Smooth muscle cell of the brain vasculature (primary cell): Measurements from ENCODE around the gene SCUBE3.
A peak's percentile ranks its signal among the peaks of the same experiment; 100 is the strongest.

Experiments used
- DNase-seq: peaks from one replicate; pipeline ENCODE4 v3.0.0-alpha.2; 2012; ENCODE audit warnings: low read depth, low spot score

Gene SCUBE3

DNA sequence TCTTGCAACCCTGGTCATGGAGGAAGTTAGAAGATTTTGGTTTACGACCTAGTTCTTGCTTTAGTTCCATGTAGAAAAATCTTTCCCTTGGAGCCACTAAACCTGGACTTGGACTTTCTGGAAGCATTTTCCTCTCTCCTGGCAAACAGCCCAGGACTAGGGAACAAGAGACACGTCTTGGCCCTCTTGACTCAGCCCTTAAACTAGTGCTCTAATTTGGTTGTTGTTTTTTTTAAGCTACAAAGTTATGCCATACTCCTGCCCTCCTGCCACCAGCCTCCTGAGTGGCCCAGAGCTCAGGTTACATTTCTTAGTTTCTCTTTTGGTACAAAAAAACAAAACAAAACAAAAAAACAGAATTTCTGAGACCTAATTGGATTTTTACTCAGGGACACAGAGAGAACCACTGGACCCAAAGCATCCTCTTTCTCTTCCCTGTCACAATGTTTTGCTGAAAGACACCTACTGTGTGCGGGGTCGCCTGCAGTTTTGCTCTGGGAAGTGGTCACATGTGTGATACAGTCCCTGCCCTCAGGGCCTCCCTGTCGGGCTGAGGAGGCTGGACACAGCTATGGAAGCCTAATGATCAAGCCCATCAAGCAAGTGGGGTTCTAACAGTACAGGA is 32.3 kb upstream of the SCUBE3 start:
- peak; percentile 70 for DNase-seq

DNA sequence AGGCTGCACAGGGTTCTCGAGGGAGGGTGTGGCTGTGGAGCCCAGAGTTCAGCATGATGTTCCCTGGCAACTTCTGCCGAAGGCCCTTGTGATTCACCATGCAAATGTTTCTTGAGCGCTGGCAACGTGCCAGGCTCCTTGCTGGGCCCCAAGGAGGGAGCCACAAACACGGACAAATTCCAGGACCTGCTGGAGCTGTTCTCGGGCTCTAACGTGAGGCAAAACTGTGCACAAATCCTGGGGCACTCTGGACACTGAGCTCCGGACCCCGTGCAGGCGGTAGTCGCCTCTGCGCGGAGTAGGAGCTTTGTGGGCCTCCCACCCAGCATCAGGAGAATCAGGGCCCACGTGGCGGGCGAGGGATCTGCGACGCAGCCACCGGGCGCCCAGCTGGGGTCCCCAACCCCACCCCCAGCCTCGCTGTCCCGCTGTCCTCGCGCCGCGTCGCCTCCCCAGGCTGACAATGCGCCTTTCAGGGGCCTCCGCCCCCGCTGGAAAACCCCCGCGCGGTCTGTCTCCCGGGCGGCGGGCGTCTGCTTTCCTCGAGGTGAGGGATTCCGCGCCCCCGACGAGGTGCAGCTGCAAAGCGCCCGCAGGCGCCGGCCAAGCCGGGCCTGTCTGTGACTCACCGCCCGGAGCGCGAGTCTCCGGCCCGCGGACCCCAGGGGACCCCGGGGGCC is 31.7 kb upstream of the SCUBE3 start:
- DNase-seq, result peak; percentile 95

DNA sequence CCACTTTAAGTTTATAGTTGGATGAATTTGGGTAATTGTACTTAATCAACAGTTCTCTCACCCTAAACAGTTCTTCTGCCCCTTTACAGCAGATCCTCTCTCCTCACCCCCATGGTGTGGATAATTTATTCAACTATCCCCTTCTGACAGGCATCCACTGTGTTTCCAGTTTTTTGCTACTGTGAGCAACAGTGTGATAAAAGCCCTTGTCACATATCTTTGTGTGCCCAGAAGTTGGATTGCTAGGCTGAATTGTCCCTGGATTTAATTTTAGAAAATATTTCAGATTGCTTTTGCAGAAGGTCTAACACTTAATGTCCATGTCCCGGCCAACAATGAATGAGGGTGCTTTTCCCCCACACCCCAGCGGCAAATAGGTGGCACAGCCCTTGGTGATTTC is 30.5 kb upstream of the SCUBE3 start:
- no peak for DNase-seq

DNA sequence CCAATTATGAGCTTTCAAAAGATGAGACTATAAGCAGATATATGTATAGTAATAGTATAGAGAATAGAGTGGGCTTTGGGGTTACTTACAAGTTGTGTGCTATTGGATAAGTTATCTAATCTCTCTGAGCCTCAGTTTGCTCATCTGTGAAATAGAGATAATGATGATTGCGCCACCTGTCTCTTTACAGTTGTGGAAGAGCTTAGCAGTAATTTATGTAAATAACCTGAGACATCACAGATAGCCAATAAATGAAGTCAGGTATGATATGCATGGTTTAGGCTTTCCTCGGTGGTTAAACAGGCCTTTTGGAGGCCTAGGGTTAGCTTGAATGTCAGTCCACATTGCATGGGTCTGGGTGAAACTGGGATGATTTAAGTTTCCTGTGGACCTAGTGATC is 29.8 kb upstream of the SCUBE3 start:
- no peak for DNase-seq

DNA sequence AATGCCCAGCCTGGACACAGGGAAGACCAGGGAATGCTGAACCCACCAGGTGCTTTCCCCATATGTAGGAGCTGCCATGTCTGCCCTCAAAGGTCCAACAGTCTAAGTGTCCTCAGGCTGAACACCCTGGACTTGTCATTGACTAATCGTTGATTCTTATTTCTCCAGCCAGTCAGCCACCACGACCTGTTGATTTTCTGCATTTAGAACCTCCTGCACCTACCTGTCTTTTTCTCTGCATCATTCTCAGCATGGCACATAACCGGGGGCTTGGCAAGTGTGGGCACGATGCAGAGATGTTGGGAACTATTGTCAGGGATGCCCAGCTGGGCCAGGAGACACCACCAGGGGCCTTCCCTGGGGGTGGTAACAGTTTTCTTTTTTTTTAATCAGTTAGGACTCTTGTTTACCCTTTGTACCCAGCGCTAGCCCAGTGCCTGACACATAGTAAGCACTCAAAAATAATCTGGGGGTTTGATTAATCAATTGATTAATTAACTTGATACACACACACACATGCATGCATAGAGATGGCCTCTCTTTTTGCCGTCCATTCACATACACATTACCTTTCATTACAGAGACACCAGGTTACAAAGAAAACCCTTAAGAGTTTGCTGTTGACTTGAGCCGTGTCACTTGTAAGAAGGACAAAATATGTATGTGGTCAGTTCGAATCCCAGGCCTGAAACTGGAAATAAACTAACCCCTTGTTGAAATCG is 29.0 kb upstream of the SCUBE3 start:
- DNase-seq, result no peak

DNA sequence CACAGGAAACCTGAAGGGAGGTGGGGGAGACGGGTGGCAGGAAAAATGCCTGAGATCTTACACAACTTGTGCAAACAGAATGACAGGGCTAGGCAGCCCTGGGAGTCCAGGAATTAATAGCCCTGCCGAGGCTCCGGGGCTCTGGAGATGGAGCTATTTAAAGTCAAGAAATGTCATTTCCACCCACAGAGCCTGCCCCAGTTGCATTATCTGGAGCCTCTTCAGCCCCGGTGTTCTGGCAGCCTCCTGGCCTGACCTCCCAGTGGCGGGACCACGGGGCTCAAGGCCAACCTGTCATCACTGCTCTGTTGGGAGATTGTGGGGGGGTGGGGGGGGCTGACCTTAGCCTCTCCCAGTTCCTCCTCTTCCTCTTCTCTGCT is 28.5 kb upstream of the SCUBE3 start:
- DNase-seq, result no peak

DNA sequence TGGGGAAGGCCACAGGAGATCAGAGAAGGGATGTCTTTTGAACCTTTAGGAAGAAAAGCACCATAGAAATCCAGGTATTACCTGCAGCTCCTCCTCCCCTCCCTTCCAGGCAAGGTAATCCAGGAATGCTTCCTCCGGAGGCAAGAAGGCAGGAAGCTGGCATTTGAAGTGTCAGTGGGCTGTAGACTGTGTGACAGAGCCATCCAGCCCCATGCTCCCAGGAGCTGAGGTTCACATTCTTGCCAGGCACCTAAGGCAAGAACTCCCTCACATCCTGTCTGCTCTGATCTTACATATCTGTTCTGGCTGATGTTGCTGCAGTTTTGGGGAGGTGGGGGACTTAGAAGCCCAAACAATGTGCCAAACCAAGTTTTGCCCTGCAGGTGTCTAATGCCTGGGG is 27.8 kb upstream of the SCUBE3 start:
- DNase-seq, result no peak

DNA sequence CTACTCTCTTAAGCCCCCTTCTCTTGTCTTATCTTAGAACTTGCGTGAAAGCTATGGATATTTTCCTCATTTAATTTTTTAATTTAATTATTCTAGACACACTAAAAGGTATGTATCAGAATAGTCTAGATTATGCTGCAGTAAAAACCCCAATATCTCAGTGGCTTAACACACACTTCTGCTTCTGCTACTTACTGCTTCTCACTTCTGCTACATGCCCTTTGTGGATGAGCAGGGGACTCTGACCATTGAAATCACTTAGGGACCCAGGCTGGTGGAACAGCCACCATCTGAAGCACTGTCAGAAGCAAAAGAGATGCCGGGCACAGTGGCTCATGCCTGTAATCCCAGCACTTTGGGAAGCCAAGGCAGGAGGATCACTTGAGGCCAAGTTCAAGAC is 27.2 kb upstream of the SCUBE3 start:
- DNase-seq, result no peak

DNA sequence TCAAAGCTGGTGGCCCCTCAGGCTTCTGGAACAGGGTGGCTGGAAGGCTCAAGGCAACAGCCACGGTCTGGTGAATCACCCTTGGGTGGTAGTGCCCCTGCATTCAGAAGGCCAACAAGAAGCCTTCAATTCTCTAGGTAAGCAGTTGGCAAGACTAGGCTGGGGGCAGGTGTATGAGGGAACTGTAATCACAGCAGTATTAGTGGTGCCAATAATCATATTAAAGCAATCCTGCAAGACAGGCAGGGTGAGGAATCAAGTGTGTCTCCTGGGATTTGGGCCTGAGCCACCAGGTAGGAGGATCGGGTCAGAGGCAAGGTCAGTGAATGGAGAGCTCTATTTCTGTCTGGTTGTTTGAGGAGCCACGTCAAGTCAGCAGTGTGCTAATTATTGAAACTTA is 24.9 kb upstream of the SCUBE3 start:
- no peak for DNase-seq

DNA sequence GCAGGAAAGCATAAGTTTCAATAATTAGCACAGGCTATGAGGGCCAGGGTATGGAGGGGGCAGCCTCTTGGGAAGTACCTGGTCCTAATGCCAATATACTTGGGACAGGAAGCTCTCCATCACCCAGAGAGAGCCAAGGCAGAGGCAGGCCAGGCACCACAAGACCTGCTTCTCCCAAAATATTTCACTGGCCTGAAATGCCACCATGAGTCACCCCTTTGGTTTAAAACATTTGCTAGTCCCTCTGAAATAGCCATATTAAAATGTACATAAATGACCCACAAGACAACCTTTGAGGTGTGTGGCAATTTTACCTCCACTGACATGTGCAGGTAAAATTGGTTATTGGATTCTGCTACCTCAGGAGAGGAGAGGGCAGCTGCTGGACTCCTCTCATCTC is 23.4 kb upstream of the SCUBE3 start:
- no peak for DNase-seq

DNA sequence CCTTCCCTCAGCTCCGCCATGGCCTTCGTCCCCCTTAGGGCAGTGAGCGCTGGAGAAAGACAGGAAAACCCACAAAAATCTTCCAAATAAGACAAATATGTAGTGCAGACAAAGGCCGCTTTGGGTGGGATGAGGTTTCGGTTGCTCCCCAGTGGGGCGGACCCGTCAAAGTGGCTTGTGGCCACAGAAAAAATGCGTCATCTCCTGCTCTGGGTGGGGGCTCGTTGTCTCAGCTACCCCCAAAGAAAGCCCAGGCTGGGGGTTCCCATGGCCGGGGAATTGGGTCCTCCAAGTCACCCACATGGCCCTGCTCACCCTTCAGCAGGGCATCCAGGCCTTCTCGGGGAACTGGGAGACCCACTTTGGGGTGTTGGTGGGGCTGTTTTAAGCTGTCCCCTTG is 21.9 kb upstream of the SCUBE3 start:
- DNase-seq, result no peak

DNA sequence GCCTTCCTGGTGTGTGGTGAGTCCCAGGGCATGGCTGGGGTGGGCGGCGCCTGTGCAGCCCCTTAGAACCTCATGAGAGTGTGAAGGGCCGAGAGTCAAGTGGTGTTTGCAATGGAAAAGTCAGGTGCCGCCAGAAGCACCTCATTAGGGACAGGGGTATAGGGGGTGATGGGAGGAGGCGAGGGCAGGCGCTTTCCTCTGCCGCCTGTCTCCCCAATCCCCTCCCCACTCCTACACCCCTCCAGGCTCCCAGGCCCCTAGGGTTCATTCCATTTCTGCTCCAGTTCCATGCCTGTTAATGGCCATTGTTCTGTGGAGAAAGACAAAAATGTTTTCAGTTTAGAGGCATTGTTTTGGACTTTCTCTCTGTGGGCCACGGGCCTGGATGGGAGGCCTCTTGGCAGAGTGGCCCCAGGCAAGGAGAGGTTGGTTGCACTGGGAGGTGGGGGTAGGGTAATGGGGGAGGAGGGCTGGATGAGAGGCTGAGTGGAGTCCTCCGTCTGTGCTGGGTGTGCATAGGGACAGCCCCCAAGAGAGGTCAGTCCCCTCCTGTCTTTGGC is 21.4 kb upstream of the SCUBE3 start:
- no peak for DNase-seq

DNA sequence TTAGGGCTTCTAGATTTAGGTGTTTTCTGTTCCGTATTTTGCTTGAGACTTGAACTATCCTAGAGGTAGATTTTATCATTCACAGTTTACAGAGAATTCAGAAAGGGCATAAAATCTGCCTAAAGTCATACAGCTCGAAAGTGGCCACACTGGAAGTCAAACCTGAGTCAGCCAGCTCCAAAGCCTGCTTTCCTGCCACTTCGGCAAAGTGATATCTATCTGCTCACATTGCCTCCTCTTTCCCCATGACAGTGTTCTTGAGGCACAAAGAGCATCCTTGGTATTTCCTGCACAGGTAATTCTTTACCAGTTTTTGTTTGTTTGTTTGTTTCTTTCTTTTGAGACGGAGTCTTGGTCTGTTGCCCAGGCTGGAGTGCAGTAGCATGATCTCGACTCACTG is 19.4 kb upstream of the SCUBE3 start:
- DNase-seq, result no peak

DNA sequence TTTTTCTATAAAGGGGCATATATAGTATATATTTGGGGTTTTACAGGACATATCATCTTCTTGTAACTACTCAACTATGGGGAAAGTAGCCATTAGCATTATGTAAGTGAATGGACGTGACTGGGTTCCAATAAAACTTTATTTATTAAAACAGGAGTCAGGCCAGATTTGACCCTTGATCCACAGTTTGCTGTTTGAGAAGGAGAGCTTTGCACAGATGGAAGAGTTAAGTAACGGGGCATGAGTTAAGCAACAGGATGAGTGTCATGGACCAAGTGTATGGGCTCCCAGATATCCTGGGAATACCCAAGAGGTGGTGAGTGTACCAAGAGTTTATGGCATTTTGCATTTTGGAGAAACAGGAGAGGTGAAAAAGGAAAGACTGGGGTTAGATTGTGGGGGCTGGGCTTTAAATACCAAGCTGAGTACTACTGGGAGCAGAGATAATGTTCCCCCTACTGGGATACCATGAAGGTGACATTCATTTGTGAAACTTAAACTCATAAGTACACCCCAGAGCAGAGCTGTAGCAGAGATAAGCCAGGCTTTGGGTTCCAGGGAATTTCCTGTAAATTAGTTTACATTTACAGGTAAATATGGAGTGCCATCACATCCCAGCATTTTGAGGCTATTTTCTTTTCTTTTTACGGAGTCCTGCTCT is 18.5 kb upstream of the SCUBE3 start:
- DNase-seq, result no peak

DNA sequence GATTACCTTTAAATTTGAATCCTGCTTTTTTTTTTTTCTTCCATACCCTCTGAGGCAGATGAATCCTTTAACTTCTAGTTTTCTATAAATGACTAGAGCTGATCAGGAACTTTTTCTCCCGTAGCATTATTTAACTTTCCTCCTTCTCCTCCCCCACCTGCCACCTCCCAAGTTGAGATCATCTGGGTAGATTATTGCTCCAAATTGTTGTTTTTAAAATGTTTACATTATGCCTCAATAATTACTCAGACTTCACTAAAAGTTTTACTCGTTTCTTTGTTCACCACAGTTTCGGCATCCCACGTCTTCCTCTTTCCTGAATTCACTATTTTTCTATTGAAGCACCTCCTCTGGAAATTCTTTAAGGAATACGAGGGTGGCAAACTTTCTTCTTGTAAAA is 16.6 kb upstream of the SCUBE3 start:
- no peak for DNase-seq

DNA sequence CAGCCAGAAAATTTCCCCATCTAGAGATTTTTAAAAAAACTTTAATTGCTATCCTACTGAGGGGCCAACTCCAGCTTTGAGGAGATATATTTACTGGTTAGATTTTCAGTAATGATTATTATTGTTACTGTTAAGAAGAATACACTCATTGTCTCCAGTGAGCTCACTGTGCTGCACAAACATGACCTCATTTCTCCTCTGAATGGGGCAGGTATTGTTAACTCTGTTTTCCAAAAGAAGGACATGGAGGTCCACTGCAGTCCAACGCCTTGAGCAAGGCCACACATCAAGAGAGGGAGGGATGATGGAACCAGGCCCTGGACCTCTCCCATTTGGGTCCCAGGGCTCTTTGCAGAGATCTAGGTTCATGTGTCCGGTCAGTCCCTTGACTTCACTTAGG is 13.9 kb upstream of the SCUBE3 start:
- DNase-seq, result no peak

DNA sequence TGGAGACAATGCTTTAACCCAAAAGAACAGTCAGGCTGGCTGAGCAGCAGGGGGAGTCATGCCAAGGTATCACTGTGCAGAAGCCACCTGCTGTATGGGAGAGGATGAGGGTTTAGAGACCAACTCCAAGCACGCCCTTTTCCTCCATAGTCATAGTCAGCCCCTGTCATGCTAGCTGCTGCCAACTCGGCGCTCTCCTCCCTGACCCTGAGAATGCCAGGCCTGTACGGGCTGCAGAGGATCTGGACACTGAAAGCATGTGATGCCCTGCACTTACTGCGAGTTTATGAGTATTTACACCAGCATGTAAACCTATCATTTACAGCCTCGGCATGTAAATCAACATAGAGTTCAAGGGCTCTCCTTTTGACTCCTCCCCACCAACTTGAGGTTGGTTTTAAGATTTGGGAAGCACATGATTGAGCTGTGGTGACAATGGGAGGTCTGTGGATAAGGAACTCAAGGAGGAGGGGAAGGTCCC is 11.7 kb upstream of the SCUBE3 start:
- no peak for DNase-seq

DNA sequence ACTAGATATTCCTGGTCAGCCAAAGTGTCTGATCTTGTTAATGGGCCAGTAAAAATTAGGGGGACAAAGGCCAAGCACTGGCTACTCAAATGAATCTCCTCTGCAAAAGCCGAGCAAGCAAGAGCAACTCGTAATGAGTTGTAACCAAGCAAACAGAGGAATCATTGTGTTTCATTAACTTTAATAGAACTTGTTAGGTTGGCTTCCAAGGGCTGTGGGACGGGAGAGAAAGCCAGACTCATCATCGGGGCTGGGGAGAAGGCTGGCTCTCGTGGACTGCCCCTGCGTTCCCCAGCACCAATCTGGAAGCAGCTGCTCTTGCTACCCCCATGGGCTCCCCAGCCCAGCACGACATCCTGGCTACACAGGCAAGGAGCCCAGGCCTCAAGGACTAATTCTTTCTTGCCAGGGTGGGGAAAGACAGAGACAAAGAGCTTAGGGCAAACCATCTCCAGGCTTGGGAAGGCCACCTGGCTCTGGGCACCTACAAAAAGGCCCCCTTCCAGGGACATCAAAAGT is 10.5 kb upstream of the SCUBE3 start:
- no peak for DNase-seq

DNA sequence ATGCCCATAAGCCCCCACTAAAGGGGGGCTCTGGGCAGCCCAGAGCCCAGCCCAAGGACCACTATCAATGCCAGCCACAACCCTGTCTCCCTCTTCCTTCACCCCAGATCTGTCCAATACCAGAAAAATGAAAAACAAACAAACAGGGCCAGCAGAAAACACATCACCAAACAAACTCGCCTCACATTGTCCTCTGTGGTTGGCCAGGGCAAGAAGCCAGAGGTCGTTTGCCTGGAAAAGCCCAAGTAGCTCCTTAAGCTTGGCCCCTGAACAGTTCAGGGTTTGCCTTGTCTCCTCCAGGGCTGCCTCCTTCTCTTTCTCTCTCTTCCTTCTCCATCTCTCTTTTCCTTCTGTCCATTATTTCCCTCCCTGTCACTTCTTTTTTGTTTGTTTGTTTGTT is 10.1 kb upstream of the SCUBE3 start:
- DNase-seq, result no peak

DNA sequence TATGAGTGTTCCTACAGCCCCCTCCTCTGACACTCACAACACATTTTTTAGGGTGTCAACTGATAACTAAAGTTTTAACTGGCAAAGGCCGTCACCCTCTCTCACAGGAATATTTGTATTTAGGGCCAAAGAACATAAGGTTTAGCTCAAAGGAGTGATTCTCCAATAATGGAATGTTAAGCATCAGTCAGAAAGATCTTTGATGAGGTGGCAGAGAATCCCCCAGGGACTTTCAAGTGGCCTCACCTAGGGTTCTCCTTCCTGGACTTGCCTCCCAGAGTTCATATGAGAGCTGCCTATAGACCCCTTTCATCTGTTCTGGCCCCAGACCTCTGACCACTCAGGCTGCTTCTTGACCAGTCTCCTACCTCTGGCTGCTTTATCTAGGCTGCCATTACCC is 7.4 kb upstream of the SCUBE3 start:
- DNase-seq, result no peak

DNA sequence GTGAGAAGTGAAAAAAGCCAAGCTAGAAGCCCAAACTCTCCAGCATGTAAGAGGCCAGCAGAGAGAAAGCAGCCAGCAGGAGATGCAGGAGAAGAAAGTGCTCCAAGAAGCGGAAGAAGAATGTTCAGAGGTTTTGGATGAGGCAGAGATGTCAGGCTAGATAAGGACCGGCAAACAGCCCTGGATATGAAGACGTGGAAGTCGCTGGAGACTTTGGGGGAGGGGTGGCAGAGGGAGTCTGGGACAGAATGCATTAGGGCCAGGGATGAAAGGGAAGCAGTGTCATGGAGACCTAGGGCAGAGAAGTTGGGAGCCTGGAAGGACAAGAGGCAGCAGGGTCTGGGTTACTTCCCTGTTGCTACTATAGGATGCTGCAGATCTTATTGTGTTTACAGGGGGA is 5.3 kb upstream of the SCUBE3 start:
- no peak for DNase-seq

DNA sequence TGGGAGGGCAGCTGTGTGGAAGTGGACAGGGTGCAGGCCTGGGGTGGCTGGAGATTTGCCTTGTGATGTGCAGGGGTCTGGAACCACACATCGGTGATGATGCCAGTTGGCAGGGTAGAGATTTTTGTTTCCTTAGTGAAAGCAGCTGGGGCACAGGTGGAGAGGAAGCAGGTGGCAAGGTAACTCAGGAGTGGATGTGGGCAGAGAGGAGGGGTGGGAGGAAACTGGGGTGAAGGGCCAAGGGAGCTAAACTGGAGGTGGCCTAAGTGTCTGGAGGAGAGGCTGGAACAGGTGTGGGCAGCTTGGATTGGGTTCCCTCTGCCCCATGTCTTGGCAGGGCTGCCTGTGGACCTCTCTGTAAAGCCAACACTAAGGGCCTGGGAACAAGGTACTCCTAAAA is 4.7 kb upstream of the SCUBE3 start:
- no peak for DNase-seq
